ENCODE results near the gene PRG3. TPM values are rescaled to one million over a fixed set of nuclear protein-coding genes. Genes with fewer than 3 reads are reported as not detected.

Gene PRG3
- polyA plus RNA-seq, 3 donors: not detected

DNA sequence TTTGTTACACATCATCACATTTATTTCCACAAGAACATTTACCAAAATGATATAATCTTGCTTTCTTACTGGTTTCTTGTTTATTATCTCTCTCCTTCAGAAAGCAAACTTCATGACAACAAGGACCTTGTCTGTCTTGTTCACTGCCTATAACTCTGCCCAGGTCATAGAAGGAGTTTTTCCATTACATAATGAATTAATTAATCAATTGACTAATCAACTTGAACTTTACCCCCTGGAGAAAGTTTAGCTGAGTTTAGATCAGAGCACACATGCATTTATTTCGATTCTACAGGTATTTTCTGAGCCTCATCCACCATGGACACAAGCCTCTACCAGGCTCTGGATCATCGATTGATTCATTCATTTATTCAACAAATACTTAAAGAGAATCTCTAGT lies 15.8 kb upstream of the PRG3 start:
- Histone ChIP-seq H3K36me3 (replicated peaks in 1 of 2; ENCODE audit: control insufficient read depth in 1 of 2, insufficient read depth in 2 of 2, low read length in 2 of 2) (no peaks in the 10 kb centered on the region), H3K4me1 (ENCODE audit: control insufficient read depth in 1 of 2, insufficient read depth in 2 of 2, low read length in 2 of 2) (peaks cover 14 to 17% of the 10 kb centered on the region in 2 donors), H3K4me3 (replicated peaks in 1 of 3; ENCODE audit: low read depth in 2 of 3, low read length in 3 of 3) (no peak overlapping the region), H4K20me1 (ENCODE audit: insufficient read depth, low read length) (no peaks in the 10 kb centered on the region), H3K4me2 (replicated peaks; ENCODE audit: extremely low read depth, low read length, poor library complexity, severe bottlenecking) (no peak overlapping the region), H3K27me3 (ENCODE audit: control insufficient read depth in 2 of 2, insufficient read depth in 2 of 2, low read length in 2 of 2) (no peaks in the 10 kb centered on the region), H2AFZ (ENCODE audit: insufficient read depth, low read depth, low read length, poor library complexity, severe bottlenecking) (no peak overlapping the region), H3K9me3 (replicated peaks in 1 of 2; ENCODE audit: control insufficient read depth in 1 of 2, insufficient read depth in 1 of 2, low read length in 2 of 2) (no peaks in the 10 kb centered on the region), H3K79me2 (ENCODE audit: insufficient read depth, low read length) (no peaks in the 10 kb centered on the region), H3K27ac (ENCODE audit: low read depth in 1 of 2, low read length in 2 of 2) (no peak overlapping the region), H3K9ac (ENCODE audit: insufficient read depth, low read length, poor library complexity, severe bottlenecking) (no peak overlapping the region)
- Mint-ChIP-seq H3K27ac (no peak overlapping the region), H3K27me3 (ENCODE audit: low read depth in 3 of 3) (no peaks in the 10 kb centered on the region), H3K36me3 (no peaks in the 10 kb centered on the region), H3K4me1 (peaks cover 6% of the 10 kb centered on the region), H3K9me3 (no peaks in the 10 kb centered on the region), H3K4me3 (no peak overlapping the region)
- TF ChIP-seq, protein P1, sequence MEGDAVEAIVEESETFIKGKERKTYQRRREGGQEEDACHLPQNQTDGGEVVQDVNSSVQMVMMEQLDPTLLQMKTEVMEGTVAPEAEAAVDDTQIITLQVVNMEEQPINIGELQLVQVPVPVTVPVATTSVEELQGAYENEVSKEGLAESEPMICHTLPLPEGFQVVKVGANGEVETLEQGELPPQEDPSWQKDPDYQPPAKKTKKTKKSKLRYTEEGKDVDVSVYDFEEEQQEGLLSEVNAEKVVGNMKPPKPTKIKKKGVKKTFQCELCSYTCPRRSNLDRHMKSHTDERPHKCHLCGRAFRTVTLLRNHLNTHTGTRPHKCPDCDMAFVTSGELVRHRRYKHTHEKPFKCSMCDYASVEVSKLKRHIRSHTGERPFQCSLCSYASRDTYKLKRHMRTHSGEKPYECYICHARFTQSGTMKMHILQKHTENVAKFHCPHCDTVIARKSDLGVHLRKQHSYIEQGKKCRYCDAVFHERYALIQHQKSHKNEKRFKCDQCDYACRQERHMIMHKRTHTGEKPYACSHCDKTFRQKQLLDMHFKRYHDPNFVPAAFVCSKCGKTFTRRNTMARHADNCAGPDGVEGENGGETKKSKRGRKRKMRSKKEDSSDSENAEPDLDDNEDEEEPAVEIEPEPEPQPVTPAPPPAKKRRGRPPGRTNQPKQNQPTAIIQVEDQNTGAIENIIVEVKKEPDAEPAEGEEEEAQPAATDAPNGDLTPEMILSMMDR (IDR thresholded peaks at IDR 0.05): no peak
- intact Hi-C loops (cut with micrococcal nuclease): no loop called here
- DNase-seq: no peak
- no CpG with 5 or more reads among the region's 2 CpGs for WGBS (ENCODE audit: insufficient coverage)

DNA sequence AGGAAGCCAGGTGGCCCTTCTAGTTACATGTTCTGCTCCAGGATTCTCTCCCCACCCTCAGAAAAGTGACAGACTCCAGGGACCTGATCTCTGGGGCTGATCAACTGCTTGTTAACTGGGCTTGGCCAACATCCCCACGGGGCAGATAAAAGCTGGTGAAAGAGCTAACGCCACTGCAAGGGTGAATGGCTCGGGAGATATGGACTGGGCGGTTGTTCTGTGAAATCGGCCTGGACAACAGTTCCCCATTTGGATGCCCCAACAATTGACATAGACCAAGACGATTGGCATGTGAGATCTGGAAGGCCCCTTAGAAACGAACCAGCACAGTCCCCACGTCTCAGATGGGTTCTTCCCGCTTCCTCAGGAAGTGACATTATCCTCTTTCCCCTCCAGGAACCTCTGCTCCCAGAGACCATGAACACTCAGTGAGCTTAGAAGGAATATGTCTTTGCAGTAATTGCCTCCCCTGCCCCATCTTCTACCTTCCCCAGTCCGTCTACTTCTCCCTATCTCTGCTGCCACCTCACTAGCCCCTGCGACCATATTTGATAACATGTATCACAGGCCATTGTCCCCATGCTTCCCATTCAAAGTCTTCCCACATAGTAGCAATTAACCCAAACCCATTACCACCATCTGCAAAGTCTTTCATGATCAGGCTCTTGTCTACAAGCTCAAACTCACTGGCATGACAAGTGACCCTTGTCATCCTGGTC lies 15.1 kb upstream of the PRG3 start:
- Histone ChIP-seq H3K9me3 (replicated peaks in 1 of 2; ENCODE audit: control insufficient read depth in 1 of 2, insufficient read depth in 1 of 2, low read length in 2 of 2) (no peaks in the 10 kb centered on the region), H3K4me1 (ENCODE audit: control insufficient read depth in 1 of 2, insufficient read depth in 2 of 2, low read length in 2 of 2) (peaks cover 14 to 21% of the 10 kb centered on the region in 2 donors), H3K9ac (ENCODE audit: insufficient read depth, low read length, poor library complexity, severe bottlenecking) (no peak overlapping the region), H4K20me1 (ENCODE audit: insufficient read depth, low read length) (no peaks in the 10 kb centered on the region), H2AFZ (ENCODE audit: insufficient read depth, low read depth, low read length, poor library complexity, severe bottlenecking) (no peak overlapping the region), H3K27me3 (ENCODE audit: control insufficient read depth in 2 of 2, insufficient read depth in 2 of 2, low read length in 2 of 2) (no peaks in the 10 kb centered on the region), H3K4me2 (replicated peaks; ENCODE audit: extremely low read depth, low read length, poor library complexity, severe bottlenecking) (no peak overlapping the region), H3K27ac (ENCODE audit: low read depth in 1 of 2, low read length in 2 of 2) (no peak overlapping the region), H3K4me3 (replicated peaks in 1 of 3; ENCODE audit: low read depth in 2 of 3, low read length in 3 of 3) (no peak overlapping the region), H3K36me3 (replicated peaks in 1 of 2; ENCODE audit: control insufficient read depth in 1 of 2, insufficient read depth in 2 of 2, low read length in 2 of 2) (no peaks in the 10 kb centered on the region), H3K79me2 (ENCODE audit: insufficient read depth, low read length) (no peaks in the 10 kb centered on the region)
- H3K4me3 Mint-ChIP-seq: no peak overlapping the region
- DNase-seq: no peak
- H3K9me3 Mint-ChIP-seq: no peaks in the 10 kb centered on the region
- WGBS (ENCODE audit: insufficient coverage): 85% methylated on average over 9 of the region's 11 CpGs
- H3K27me3 Mint-ChIP-seq (ENCODE audit: low read depth in 3 of 3): peaks cover 0 to 1% (median 0%) of the 10 kb centered on the region in 3 donors
- no peaks in the 10 kb centered on the region for H3K36me3 Mint-ChIP-seq
- TF ChIP-seq, protein P1 (IDR thresholded peaks at IDR 0.05): no peak
- peaks cover 12% of the 10 kb centered on the region for H3K4me1 Mint-ChIP-seq
- no peak overlapping the region for H3K27ac Mint-ChIP-seq
- intact Hi-C loops (cut with micrococcal nuclease): no loop called here

Data from CD14-positive monocyte (primary cell).